Fibroblast of lung (primary cell): ENCODE data around the gene PIGZ. TPM values are rescaled to one million over a fixed set of nuclear protein-coding genes. Genes with fewer than 3 reads are reported as not detected.

Experiments used
- DNase-seq, 2 donors: peaks; one replicate each; pipeline versions ENCODE4 v3.0.0 to v3.0.0-alpha.2; 2010; ENCODE audit warnings: low read depth in 2 of 2
- H2AFZ ChIP-seq: 2 replicates; pipeline ENCODE4 v1.5.1; 2012; ENCODE audit warnings: low read length, control low read depth, inconsistent platforms
- H3K27ac ChIP-seq: 2 replicates; pipeline ENCODE4 v1.5.1; 2011; ENCODE audit warnings: low read length, control low read depth; ENCODE audit not compliant: insufficient read depth
- H3K27me3 ChIP-seq: 2 replicates; pipeline ENCODE4 v1.5.1; 2011; ENCODE audit warnings: mild to moderate bottlenecking, low read length; ENCODE audit not compliant: control insufficient read depth, insufficient read depth
- H3K36me3 ChIP-seq: 2 replicates; pipeline ENCODE4 v1.5.1; 2011; ENCODE audit warnings: low read length; ENCODE audit not compliant: control insufficient read depth, insufficient read depth
- H3K4me1 ChIP-seq: 2 replicates; pipeline ENCODE4 v1.5.1; 2011; ENCODE audit warnings: low read length; ENCODE audit not compliant: control insufficient read depth, insufficient read depth; ENCODE audit errors: extremely low read depth
- H3K4me2 ChIP-seq: 2 replicates; pipeline ENCODE4 v1.5.1; 2011; ENCODE audit warnings: low read length, control low read depth; ENCODE audit not compliant: insufficient read depth; ENCODE audit errors: extremely low read depth
- H3K4me3 ChIP-seq, 4 experiments: fragments of 200-600 bp in 1 of 4; sonication (generic) in 1 of 4; replicated peaks in 1 of 4; 2 replicates each; pipeline ENCODE4 v1.5.1; 2011 to 2016; ENCODE audit warnings: low read length in 4 of 4, low read depth in 3 of 4, mild to moderate bottlenecking in 3 of 4, control low read depth in 2 of 4, inconsistent platforms in 1 of 4, mixed read lengths in 1 of 4; ENCODE audit not compliant: insufficient read depth in 1 of 4; ENCODE audit errors: control extremely low read depth in 1 of 4
- H3K79me2 ChIP-seq: 2 replicates; pipeline ENCODE4 v1.5.1; 2012; ENCODE audit warnings: mild to moderate bottlenecking, low read length, inconsistent platforms; ENCODE audit not compliant: control insufficient read depth, insufficient read depth
- H3K9ac ChIP-seq: 2 replicates; pipeline ENCODE4 v1.5.1; 2011; ENCODE audit warnings: mild to moderate bottlenecking, low read length, control low read depth; ENCODE audit not compliant: insufficient read depth
- H3K9me3 ChIP-seq: 2 replicates; pipeline ENCODE4 v1.5.1; 2012; ENCODE audit warnings: low read depth, low read length; ENCODE audit not compliant: control insufficient read depth, insufficient read depth
- H4K20me1 ChIP-seq: 2 replicates; pipeline ENCODE4 v1.5.1; 2011; ENCODE audit warnings: low read length; ENCODE audit not compliant: control insufficient read depth, insufficient read depth; ENCODE audit errors: extremely low read depth
- CTCF ChIP-seq, 2 donors: IDR thresholded peaks in 1 of 2; conservative IDR thresholded peaks in 1 of 2; 1 replicate in 1 of 2; 2 replicates in 1 of 2; pipeline ENCODE4 v1.5.1; 2011 to 2012; ENCODE audit warnings: low read length in 2 of 2, control low read depth in 1 of 2, inconsistent platforms in 1 of 2, low read depth in 1 of 2, mild to moderate bottlenecking in 1 of 2
- EZH2 ChIP-seq: IDR thresholded peaks from 2 replicates; pipeline ENCODE4 v1.5.1; 2012; ENCODE audit warnings: low read length, control low read depth, mild to moderate bottlenecking; ENCODE audit errors: missing control alignments
- polyA plus RNA-seq, 2 donors: library from polyadenylated mRNA; depleted of rRNA in 1 of 2; stranded (reverse) in 1 of 2; unstranded in 1 of 2; fragments of >200 nt; gene quantifications; 2 replicates each; pipeline ENCODE4 v1.2.1, GENCODE V29; 2011 to 2012; ENCODE audit warnings: missing spikeins in 1 of 2
- total RNA-seq: library from RNA; depleted of rRNA; stranded (reverse); fragments of >200 nt; gene quantifications from 2 replicates; pipeline ENCODE4 v1.2.1, GENCODE V29; 2014

PIGZ gene
- total and polyA plus RNA-seq, 2 donors (not counting 1 experiment from before 2014, with no cell fraction given) = 0.66 to 2.0 TPM

GRCh38 chr3:196949750-196950149 lies 18.9 kb downstream of the PIGZ start:
- Histone ChIP-seq H3K36me3 (no peaks in the 10 kb centered on the region), H3K27ac (no peak overlapping the region), H3K9ac (no peak overlapping the region), H2AFZ (no peak overlapping the region), H3K4me3 (no peak overlapping the region), H3K9me3 (no peaks in the 10 kb centered on the region), H3K79me2 (no peaks in the 10 kb centered on the region), H3K4me1 (no peaks in the 10 kb centered on the region), H4K20me1 (no peaks in the 10 kb centered on the region), H3K4me2 (no peak overlapping the region), H3K27me3 (no peaks in the 10 kb centered on the region)
- no peak for DNase-seq
- TF ChIP-seq EZH2 (no peak), CTCF (conservative IDR thresholded peaks at IDR 0.05 in 1 of 2, IDR thresholded peaks at IDR 0.05 in 1 of 2; ENCODE audit: low read depth in 1 of 2, low read length in 2 of 2) (no peak)

- Histone ChIP-seq H3K27me3 (no peaks in the 10 kb centered on the region), H3K4me2 (no peak overlapping the region), H3K9ac (no peak overlapping the region), H3K36me3 (no peaks in the 10 kb centered on the region), H3K27ac (no peak overlapping the region), H3K79me2 (peaks cover 2% of the 10 kb centered on the region), H2AFZ (no peak overlapping the region), H3K4me3 (no peak overlapping the region), H3K4me1 (no peaks in the 10 kb centered on the region), H4K20me1 (no peaks in the 10 kb centered on the region), H3K9me3 (no peaks in the 10 kb centered on the region)
- DNase-seq = no peak
- TF ChIP-seq CTCF (conservative IDR thresholded peaks at IDR 0.05 in 1 of 2, IDR thresholded peaks at IDR 0.05 in 1 of 2; ENCODE audit: low read depth in 1 of 2, low read length in 2 of 2) (no peak), EZH2 (no peak)
Observed at GRCh38 chr3:196949285-196949619, 19.4 kb downstream of the PIGZ start.

- no peaks in the 10 kb centered on the region for H3K9me3 ChIP-seq
- H3K4me3 ChIP-seq = no peak overlapping the region
- H3K27ac ChIP-seq = no peak overlapping the region
- no peaks in the 10 kb centered on the region for H4K20me1 ChIP-seq
- peaks cover 6% of the 10 kb centered on the region for H3K79me2 ChIP-seq
- no peak overlapping the region for H2AFZ ChIP-seq
- no peak overlapping the region for H3K4me2 ChIP-seq
- H3K9ac ChIP-seq = no peak overlapping the region
- H3K27me3 ChIP-seq = no peaks in the 10 kb centered on the region
- H3K36me3 ChIP-seq = no peaks in the 10 kb centered on the region
- peaks cover 1% of the 10 kb centered on the region for H3K4me1 ChIP-seq
- no peak for TF ChIP-seq CTCF (conservative IDR thresholded peaks at IDR 0.05 in 1 of 2, IDR thresholded peaks at IDR 0.05 in 1 of 2; ENCODE audit: low read depth in 1 of 2, low read length in 2 of 2)
- no peak for TF ChIP-seq EZH2
- peak in 1 of 2 donors; percentile 50 for DNase-seq
Observed at GRCh38 chr3:196948442-196949284, 20.0 kb downstream of the PIGZ start.
